Cardiac muscle cell (in vitro differentiated cells and primary cell): ENCODE measurements around the gene PLVAP. TPM values are rescaled to one million over a fixed set of nuclear protein-coding genes. Genes with fewer than 3 reads are reported as not detected.

ENCODE experiments used
- DNase-seq, 2 donors: peaks; one replicate each; pipeline versions ENCODE4 v3.0.0 to v3.0.0-alpha.2; 2010 to 2017; ENCODE audit warnings: low read depth in 1 of 2, low spot score in 1 of 2
- H3K27ac ChIP-seq: fragments of 200-600 bp; sonication (generic); 2 replicates; pipeline ENCODE4 v1.5.1; 2016
- H3K27me3 ChIP-seq: fragments of 200-600 bp; sonication (generic); 2 replicates; pipeline ENCODE4 v1.6.0; 2016; ENCODE audit warnings: control low read depth
- H3K36me3 ChIP-seq: fragments of 200-600 bp; sonication (generic); 2 replicates; pipeline ENCODE4 v1.5.1; 2016; ENCODE audit warnings: control low read depth
- H3K4me1 ChIP-seq: fragments of 200-600 bp; sonication (generic); 2 replicates; pipeline ENCODE4 v1.8.1; 2017; ENCODE audit warnings: low read depth, mild to moderate bottlenecking, mixed run types
- H3K4me3 ChIP-seq: fragments of 200-600 bp; sonication (generic); 2 replicates; pipeline ENCODE4 v1.5.1; 2016; ENCODE audit warnings: mild to moderate bottlenecking
- H3K9me3 ChIP-seq: fragments of 200-600 bp; sonication (generic); 2 replicates; pipeline ENCODE4 v1.5.1; 2017; ENCODE audit warnings: low read depth, mild to moderate bottlenecking, control low read depth
- polyA plus RNA-seq: library from polyadenylated mRNA; unstranded; fragments of >200 nt; fragmentation: Nextera tagmentation; extraction: Ambion mirVana; gene quantifications from 2 replicates; pipeline ENCODE4 v1.2.1, GENCODE V29; 2016
- total RNA-seq: library from RNA; depleted of rRNA; stranded (reverse); fragments of >200 nt; gene quantifications from 2 replicates; pipeline ENCODE4 v1.2.3, GENCODE V29; 2016
- TF ChIP-seq, protein P1 (sequence below): IDR thresholded peaks from 2 replicates; pipeline ENCODE4 v1.5.1; 2012; ENCODE audit warnings: low read depth, mild to moderate bottlenecking, low read length

Gene PLVAP
- total and polyA plus RNA-seq, 2 experiments from 2014 or later = 4.2 to 4.3 TPM

DNA sequence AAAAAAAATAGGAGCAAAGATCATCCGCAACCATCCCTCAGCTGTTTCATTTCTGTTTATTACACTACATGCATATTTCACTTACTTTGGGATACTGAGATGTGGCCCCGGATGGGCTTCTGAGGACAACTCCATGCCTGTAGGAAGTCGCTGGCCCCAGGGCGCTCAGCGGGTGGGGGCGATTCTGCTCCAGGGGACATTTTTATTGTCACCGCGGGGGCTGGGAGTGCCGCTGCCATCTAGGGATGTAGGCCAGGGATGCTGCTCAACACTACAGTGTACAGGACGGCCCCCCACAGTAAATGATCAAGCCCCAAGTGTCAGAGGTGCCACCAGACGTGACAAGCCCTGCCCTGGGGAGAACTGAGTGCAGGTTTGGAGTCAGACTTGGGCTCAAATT is 34.7 kb upstream of the PLVAP start:
- H3K36me3 ChIP-seq = no peaks in the 10 kb centered on the region
- no peaks in the 10 kb centered on the region for H3K9me3 ChIP-seq
- no peaks in the 10 kb centered on the region for H3K27me3 ChIP-seq
- peak overlapping the region; percentile 95 for H3K27ac ChIP-seq
- no peak for DNase-seq
- H3K4me1 ChIP-seq = peaks cover 46% of the 10 kb centered on the region
- H3K4me3 ChIP-seq = no peak overlapping the region
- TF ChIP-seq, protein P1, sequence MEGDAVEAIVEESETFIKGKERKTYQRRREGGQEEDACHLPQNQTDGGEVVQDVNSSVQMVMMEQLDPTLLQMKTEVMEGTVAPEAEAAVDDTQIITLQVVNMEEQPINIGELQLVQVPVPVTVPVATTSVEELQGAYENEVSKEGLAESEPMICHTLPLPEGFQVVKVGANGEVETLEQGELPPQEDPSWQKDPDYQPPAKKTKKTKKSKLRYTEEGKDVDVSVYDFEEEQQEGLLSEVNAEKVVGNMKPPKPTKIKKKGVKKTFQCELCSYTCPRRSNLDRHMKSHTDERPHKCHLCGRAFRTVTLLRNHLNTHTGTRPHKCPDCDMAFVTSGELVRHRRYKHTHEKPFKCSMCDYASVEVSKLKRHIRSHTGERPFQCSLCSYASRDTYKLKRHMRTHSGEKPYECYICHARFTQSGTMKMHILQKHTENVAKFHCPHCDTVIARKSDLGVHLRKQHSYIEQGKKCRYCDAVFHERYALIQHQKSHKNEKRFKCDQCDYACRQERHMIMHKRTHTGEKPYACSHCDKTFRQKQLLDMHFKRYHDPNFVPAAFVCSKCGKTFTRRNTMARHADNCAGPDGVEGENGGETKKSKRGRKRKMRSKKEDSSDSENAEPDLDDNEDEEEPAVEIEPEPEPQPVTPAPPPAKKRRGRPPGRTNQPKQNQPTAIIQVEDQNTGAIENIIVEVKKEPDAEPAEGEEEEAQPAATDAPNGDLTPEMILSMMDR = no peak

DNA sequence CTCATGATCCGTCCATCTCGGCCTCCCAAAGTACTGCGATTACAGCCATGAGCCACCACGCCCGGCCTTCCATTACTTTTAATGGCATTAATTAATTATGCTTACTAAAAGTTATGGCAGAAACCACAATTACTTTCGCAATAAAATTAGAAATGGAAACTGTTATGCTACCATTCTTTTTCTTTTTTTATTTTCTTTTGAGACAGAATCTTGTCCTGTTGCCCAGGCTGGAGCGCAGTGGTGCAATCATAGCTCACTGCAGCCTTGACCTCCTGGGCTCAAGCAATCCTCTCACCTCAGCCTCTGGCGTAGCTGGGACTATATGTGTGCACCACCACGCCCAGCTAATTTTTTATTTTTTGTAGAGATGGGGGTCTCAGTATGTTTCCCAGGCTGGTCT is 32.8 kb upstream of the PLVAP start:
- Histone ChIP-seq H3K27me3 (no peaks in the 10 kb centered on the region), H3K9me3 (no peaks in the 10 kb centered on the region), H3K36me3 (no peaks in the 10 kb centered on the region), H3K4me1 (peaks cover 52% of the 10 kb centered on the region), H3K27ac (peak overlapping the region; percentile 54), H3K4me3 (no peak overlapping the region)
- peak in 1 of 2 donors; percentile 29 for DNase-seq
- TF ChIP-seq, protein P1 = no peak

GRCh38 chr19:17406887-17407196 is 29.7 kb upstream of the PLVAP start:
- DNase-seq = no peak
- TF ChIP-seq, protein P1 = no peak
- no peaks in the 10 kb centered on the region for H3K36me3 ChIP-seq
- H3K27ac ChIP-seq = peak overlapping the region; percentile 70
- no peaks in the 10 kb centered on the region for H3K9me3 ChIP-seq
- no peak overlapping the region for H3K4me3 ChIP-seq
- H3K4me1 ChIP-seq = peaks cover 36% of the 10 kb centered on the region
- H3K27me3 ChIP-seq = no peaks in the 10 kb centered on the region

DNA sequence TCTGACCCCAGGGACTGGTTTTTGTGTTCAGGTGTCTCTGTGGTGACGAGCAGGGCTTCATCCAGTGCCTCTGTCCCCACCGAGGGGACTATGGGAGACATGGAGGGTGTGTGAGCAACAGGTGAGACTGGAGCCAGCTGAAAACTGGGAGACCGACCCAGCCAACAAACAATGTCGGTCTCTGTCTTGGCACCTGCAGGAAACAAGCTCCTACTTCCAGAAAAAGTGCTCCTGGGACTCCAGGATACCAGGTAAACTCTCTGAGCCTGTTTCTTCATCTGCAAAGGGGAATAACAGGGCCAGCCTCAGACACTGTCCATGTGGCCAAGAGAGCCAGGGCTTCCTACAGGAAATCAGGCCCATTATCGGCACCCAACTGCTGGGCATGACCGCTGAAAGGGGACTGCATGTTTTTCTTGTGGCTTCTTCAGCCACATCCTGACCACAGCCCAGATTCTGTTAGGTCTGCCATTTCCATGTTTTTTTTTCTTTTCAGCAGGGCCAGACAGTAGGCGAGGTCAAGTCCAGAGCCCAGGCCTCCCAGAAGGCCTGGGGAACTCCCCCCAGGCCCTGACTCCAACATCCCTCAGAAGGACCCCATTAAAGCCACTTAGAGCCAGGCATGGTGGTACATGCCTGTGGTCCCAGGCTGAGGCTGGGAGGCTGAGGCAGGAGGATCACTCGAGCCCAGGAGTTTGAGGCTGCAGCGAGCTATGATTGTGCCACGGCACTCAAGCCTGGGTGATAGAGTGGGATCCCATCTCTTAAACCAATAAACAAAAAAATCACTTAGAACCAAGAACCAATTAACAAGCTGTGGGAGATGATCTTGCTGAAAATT is 29.1 kb upstream of the PLVAP start:
- peak overlapping the region; percentile 70 for H3K27ac ChIP-seq

DNA sequence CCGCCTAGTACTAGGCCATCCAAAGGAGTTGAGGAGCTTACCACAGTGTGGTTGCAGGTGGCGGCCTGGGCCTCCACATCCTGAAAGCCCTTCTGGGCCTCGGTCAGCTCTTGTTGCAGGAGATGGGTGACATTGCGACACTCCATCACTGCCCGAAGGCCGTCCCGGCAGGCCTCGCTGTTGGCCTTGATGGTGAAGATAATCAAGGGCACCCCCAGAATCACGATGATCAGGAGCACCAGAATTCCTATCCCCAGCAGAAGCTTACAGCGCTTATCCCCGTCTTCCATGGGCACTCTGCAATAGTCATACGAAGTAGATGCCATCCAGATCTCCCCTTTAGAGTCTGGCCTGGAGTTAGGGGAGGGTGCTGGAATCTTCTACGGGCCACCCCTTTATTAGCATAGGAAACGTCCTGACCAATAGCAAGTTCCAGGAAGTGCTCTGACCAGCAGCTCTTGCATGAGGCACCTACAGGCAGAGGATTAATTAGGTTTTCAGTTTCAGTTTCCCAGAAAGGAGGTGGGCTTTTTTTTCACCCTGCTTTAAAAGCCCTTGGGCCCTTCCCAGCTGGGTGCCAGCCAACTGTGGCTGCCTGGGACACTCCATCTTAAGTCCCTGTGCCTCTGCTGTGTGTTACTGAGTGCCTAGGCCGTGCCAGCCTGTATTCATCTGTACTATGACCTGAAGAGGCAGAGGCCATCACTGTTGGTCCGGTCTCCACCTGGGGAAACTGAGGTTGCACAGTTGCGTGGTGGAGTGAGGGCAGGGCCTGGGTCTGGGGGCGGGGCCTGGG is 28.3 kb upstream of the PLVAP start, which contains the start of gene BST2:
TSS of gene BST2 (minus strand) at position 381 of the 796 bp plus-strand sequence. CDS start at position 326, 55 bp downstream.
- peak within 1 kb of the TSS; percentile 27 for H3K4me3 ChIP-seq
- H3K4me1 ChIP-seq = peaks cover 32% of the 10 kb centered on the region
- TF ChIP-seq, protein P1 = no peak
- DNase-seq = peak; percentile 71 to 79
- H3K27ac ChIP-seq = peak within 1 kb of the TSS; percentile 70
- H3K36me3 ChIP-seq = no peaks in the 10 kb centered on the region
- no peaks in the 10 kb centered on the region for H3K9me3 ChIP-seq
- H3K27me3 ChIP-seq = no peaks in the 10 kb centered on the region

More for the DNA sequence above, 29.1 kb upstream of the PLVAP start:
- TF ChIP-seq, protein P1 = no peak
- H3K4me3 ChIP-seq = no peak overlapping the region
- no peaks in the 10 kb centered on the region for H3K27me3 ChIP-seq
- peak in 1 of 2 donors; percentile 52 for DNase-seq
- H3K9me3 ChIP-seq = no peaks in the 10 kb centered on the region
- no peaks in the 10 kb centered on the region for H3K36me3 ChIP-seq
- peaks cover 32% of the 10 kb centered on the region for H3K4me1 ChIP-seq
